Activated CD4-positive, CD25-positive, alpha-beta regulatory T cell treated with anti-CD3 and anti-CD28 coated beads, Interleukin-2, amount 50 U/mL, for 16 hours (primary cell): ENCODE data around the gene ADAM29.
"Not testable (repeated sequence)": the region's sequence is repeated elsewhere in the genome, so short reads cannot be mapped to it uniquely, and the experiment has no call there.

Source experiments
- DNase-seq: peaks from one replicate; pipeline ENCODE4 v3.0.0-alpha.2; 2020; ENCODE audit warnings: low read depth, low spot score

Gene ADAM29

DNA sequence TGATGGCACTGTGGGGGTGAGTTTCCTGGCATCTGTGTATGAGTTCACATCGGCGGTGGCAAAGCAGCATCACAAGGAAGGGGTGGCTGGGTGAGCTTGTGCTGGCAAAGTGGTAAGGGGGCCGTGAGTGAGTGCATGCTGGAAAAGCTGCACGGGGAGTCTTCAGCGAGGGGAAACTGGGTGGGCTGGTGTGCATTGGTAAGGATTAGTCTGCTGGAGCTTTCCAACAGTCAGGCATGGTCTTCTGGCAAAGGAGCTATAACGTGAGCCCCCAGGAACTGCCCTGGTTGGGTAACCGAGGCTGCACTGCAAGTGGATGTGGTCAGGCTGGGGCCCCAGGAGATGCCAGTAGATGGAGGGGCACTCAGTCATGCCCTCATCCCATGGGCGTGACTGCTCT is 30.7 kb downstream of the ADAM29 start:
- no peak for DNase-seq

DNA sequence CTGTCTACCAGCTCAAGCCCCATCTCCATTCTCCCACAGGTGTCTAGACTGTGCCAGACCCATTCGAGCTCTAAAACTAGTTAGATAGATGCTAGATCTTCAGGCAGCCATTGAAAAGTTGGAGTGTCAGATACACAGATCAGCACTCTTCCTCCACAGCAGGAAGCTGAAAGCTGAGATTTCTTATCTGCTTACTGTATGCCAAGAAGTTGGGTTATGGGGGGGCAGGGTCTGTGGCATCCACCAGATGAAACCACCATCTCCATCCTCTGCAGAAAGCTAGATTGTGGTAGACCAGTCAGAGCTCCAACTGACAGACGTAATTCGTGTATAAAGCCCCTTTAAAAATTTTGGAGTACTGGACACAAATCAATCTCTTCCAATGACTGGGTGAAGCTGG is 54.8 kb downstream of the ADAM29 start:
- no peak for DNase-seq

DNA sequence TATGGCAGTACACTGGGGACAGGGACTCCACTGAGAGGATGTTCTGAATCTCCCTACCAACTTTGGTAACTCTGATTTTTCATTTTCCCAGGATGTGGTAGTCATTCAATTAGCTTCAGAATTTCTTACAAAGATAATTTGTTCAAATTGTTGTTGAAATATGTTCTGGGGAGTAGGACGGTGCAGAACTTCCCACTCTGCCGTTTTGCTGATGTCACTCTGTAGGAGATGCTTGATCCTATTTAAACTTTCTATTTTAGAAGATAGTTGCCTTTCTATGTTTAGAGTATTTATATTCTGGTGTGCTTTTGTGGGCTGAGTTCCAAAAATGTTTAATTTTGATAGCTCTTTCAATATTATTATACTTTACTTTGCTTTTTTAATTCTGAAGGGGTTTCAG is 55.2 kb downstream of the ADAM29 start:
- no peak for DNase-seq

DNA sequence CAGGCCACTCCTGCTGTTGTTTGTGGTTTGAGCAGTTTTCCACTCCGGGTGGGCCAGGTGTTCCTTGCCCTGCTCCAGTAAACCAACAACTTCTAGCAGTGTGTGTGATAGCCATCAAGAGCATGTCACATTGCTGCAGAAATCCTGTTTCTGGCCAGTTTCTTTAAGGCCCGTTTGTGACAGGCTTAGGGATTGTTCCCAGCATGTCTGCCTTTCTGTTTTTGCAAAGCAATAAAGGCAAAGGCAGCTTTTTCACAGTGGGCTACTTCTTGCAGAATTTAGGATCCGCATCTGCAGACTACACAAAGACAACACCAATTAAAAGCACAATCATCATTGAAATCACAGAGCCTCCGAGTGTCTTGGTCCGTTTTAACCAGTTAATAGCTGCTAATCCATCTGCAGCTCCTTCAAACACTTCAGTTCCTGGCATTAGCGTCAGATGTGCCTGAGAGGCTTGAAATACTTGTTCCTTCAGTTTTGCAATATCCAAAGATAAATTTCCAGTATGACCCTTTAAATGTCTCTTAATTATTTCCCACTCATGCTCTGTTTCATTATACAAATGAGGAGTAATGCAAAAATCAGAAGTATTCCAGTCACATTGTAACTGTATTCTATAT is 65.1 kb downstream of the ADAM29 start:
- DNase-seq = no peak

DNA sequence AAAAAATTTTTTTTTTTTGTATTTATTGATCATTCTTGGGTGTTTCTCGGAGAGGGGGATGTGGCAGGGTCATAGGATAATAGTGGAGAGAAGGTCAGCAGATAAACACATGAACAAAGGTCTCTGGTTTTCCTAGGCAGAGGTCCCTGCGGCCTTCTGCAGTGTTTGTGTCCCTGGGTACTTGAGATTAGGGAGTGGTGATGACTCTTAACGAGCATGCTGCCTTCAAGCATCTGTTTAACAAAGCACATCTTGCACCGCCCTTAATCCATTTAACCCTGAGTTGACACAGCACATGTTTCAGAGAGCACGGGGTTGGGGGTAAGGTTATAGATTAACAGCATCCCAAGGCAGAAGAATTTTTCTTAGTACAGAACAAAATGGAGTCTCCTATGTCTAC is 65.7 kb downstream of the ADAM29 start:
- not testable (repeated sequence) for DNase-seq

DNA sequence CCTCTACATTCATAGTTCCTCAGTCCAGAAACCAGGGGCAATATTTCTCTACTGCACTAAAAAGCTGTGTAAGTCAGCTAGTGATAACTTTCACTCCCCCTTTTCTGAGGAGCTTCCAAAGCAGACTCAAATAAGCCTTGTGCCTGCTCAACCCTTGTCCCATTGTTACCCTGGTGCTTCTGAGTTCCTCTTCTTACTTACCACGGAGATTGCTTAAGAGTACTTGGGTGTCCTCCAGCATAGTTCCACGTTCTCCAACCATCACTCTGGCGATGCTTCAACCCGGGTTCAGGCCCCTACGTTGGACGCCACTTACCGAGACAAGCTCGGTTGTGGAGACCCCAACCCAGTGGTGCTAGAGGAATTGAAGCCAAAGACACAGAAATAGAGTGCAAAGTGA is 71.6 kb downstream of the ADAM29 start:
- no peak for DNase-seq

DNA sequence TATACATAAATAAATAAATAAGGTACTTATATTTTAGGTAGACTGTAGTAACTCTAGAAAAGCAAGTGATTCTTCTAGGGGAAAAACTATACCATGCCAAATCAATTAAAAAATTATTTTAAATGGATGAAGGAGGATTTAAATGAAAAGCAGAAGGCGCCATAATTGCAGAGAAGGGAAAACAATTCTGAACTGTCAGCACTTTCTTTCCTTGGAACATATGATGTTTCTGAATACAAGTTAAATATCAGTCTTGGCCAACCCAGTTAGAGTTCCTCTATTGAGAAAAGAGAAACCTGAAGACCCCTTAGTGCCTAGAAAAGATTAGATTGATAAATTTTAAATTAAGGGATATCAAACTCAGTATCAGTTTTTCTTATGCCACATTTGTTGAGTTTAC is 75.8 kb downstream of the ADAM29 start:
- DNase-seq = no peak

DNA sequence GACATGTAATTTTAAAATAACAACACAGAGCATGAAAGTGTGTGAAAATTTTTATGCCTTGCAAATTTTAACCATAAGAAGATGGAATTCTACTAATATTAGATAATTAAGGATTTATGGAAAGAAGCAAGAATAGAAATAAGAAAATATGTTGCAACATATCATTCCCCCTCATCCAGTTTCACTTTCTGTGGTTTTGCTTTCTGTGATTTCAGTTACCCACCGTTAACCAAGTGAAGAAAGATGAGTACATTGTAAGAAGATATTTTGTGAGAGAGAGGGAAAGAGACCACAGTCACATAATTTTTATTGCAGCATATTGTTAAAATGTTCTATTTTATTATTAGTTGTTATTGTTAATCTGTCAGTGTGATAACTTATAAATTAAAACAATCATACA is 77.9 kb downstream of the ADAM29 start:
- no peak for DNase-seq

DNA sequence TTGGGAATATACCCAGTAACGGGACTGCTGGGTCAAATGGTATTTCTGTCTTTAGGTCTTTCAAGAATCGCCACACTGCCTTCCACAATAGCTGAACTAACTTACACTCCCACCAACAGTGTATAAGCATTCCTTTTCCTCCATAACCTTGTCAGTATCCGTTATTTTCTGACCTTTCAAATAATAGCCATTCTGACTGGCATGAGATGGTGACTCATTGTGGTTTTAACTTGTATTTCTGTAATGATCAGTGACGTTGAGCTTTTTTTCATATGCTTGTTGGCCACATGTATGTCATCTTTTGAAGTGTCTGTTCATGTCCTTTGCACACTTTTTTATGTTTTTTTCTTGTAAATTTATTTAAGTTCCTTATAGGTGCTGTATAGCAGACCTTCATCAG is 81.2 kb downstream of the ADAM29 start:
- no peak for DNase-seq

DNA sequence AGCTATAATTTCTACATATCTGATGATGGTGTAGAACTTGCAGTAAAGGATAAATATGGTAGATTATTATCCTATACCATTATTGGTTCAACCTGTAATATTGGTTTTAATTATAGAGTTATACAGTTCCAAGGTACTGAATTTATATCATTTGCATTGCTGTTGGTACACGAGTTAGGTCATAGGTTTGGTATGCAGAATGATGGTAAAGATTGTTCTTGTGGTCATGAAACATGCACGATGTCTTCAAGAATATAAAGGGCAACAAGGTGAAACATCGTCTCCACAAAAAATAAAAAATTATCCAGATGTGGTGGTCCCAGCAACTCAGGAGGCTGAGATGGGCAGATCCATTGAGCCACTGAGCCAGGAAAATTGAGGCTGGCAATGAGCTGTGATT is 99.6 kb downstream of the ADAM29 start:
- DNase-seq = no peak

DNA sequence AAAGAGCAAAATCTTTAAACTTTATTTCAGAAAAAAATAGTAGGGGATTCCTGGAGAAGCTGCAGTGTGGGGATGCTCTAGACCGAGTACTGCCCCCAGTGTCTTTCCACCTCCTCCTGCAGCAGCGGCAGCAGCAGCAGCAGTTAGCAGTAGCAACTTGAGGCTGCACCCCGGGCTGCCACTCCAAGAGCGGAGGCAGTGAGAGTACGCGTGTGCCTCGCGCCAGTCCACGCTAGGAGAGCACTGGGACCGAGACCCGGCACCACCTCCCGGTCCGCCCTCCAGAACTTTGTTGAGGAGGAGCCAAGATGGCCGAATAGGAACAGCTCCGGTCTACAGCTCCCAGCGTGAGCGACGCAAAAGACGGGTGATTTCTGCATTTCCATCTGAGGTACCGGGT is 101.3 kb downstream of the ADAM29 start:
- not testable (repeated sequence) for DNase-seq
